ENCODE measurements around the gene LCAT. TPM values are rescaled to one million over a fixed set of nuclear protein-coding genes. Genes with fewer than 3 reads are reported as not detected.

The LCAT gene
- total and polyA plus RNA-seq, 9 donors = 7.5 to 31.2 (median 16.8) TPM

- H3K4me3 ChIP-seq = no peak overlapping the region
- no peaks in the 10 kb centered on the region for H3K27me3 ChIP-seq
- TF ChIP-seq POLR2A (IDR thresholded peaks at IDR 0.05) (no peak), EP300 (IDR thresholded peaks at IDR 0.05) (no peak), CTCF (IDR thresholded peaks at IDR 0.05) (no peak)
- H3K36me3 ChIP-seq = no peaks in the 10 kb centered on the region
- H3K27ac ChIP-seq = no peak overlapping the region
- peaks cover 20% of the 10 kb centered on the region for H3K4me1 ChIP-seq (ENCODE audit: insufficient read depth)
- intact Hi-C loops (cut with DNase I) = no loop called here
- no peaks in the 10 kb centered on the region for H3K9me3 ChIP-seq
- WGBS, 3 donors = 72 to 90% (median 79%) methylated on average over 2 of the region's 2 CpGs
- DNase-seq = no peak
Observed at GRCh38 chr16:67963292-67963661, 19.4 kb upstream of the LCAT start.

- DNase-seq = no peak
- no peak overlapping the region for H3K4me3 ChIP-seq
- H3K9me3 ChIP-seq = no peaks in the 10 kb centered on the region
- H3K27ac ChIP-seq = no peak overlapping the region
- 92 to 96% (median 92%) methylated on average over 8 of the region's 8 CpGs for WGBS, 3 donors
- intact Hi-C loops (cut with DNase I) = no loop called here
- H3K4me1 ChIP-seq (ENCODE audit: insufficient read depth) = peaks cover 18% of the 10 kb centered on the region
- no peaks in the 10 kb centered on the region for H3K36me3 ChIP-seq
- TF ChIP-seq CTCF (IDR thresholded peaks at IDR 0.05) = no peak
- TF ChIP-seq POLR2A (IDR thresholded peaks at IDR 0.05) = no peak
- H3K27me3 ChIP-seq = no peaks in the 10 kb centered on the region
Observed at GRCh38 chr16:67962135-67962534, 18.2 kb upstream of the LCAT start.

GRCh38 chr16:67961551-67961957 lies 17.6 kb upstream of the LCAT start:
- no peaks in the 10 kb centered on the region for H3K36me3 ChIP-seq
- H3K4me3 ChIP-seq = no peak overlapping the region
- peaks cover 13% of the 10 kb centered on the region for H3K4me1 ChIP-seq (ENCODE audit: insufficient read depth)
- no peak overlapping the region for H3K27ac ChIP-seq
- 89 to 91% (median 89%) methylated on average over 13 of the region's 13 CpGs for whole genome bisulfite sequencing, 3 donors
- DNase-seq = peak in 1 of 5 donors; percentile 57
- H3K27me3 ChIP-seq = no peaks in the 10 kb centered on the region
- no peaks in the 10 kb centered on the region for H3K9me3 ChIP-seq
- TF ChIP-seq CTCF (IDR thresholded peaks at IDR 0.05) = no peak
- TF ChIP-seq EP300 (IDR thresholded peaks at IDR 0.05) = no peak
- no peak for TF ChIP-seq POLR2A (IDR thresholded peaks at IDR 0.05)
- intact Hi-C loops (cut with DNase I) = no loop called here

GRCh38 chr16:67959536-67960329 lies 15.8 kb upstream of the LCAT start:
- 17 to 34% (median 27%) methylated on average over 11 of the region's 11 CpGs for WGBS, 3 donors
- Histone ChIP-seq H3K4me1 (ENCODE audit: insufficient read depth) (peaks cover 9% of the 10 kb centered on the region), H3K36me3 (no peaks in the 10 kb centered on the region), H3K27me3 (no peaks in the 10 kb centered on the region), H3K4me3 (no peak overlapping the region), H3K27ac (no peak overlapping the region), H3K9me3 (no peaks in the 10 kb centered on the region)
- TF ChIP-seq CTCF (IDR thresholded peaks at IDR 0.05) (no peak), POLR2A (IDR thresholded peaks at IDR 0.05) (no peak), EP300 (IDR thresholded peaks at IDR 0.05) (no peak)
- peak in 4 of 5 donors; percentile 43 to 71 (median 63) for DNase-seq
- intact Hi-C loops (cut with DNase I) = no loop called here
